WTC11 (cell line): ENCODE results near the gene NAMPT. TPM values are rescaled to one million over a fixed set of nuclear protein-coding genes. Genes with fewer than 3 reads are reported as not detected.

Experiments
- ATAC-seq: fragments of 200-7000 bp; cut with Tn5 transposase; 2 replicates; pipeline ENCODE4 v1.10.0; 2021; ENCODE audit warnings: mild to moderate bottlenecking, moderate library complexity
- CTCF ChIA-PET: fragments of 300-600 bp; sonication (Branson Sonifier 250); formaldehyde crosslinking; loops from one replicate; lab custom pipeline; 2021; ENCODE audit warnings: antibody characterized with exemption; lab: Charles Lee
- POLR2A ChIA-PET: fragments of 350-600 bp; sonication (Branson Sonifier 250); formaldehyde crosslinking; loops from one replicate; lab custom pipeline; 2021; ENCODE audit warnings: antibody characterized with exemption; lab: Charles Lee
- DNase-seq: peaks from one replicate; pipeline ENCODE4 v3.0.0; 2021; ENCODE audit warnings: low spot score
- H3K27ac Mint-ChIP-seq: 2 replicates; pipeline ENCODE4 v1.8.0; 2021; ENCODE audit warnings: mixed read lengths
- H3K27me3 Mint-ChIP-seq: 2 replicates; pipeline ENCODE4 v1.8.0; 2021; ENCODE audit warnings: low read depth, mild to moderate bottlenecking, moderate library complexity, mixed read lengths
- H3K36me3 Mint-ChIP-seq: 2 replicates; pipeline ENCODE4 v1.8.0; 2021; ENCODE audit warnings: mixed read lengths
- H3K4me1 Mint-ChIP-seq: 2 replicates; pipeline ENCODE4 v1.8.0; 2022; ENCODE audit warnings: mixed read lengths
- H3K4me3 Mint-ChIP-seq: 2 replicates; pipeline ENCODE4 v1.8.0; 2021; ENCODE audit warnings: mild to moderate bottlenecking, moderate library complexity, mixed read lengths
- H3K9me3 Mint-ChIP-seq: 2 replicates; pipeline ENCODE4 v1.8.0; 2021; ENCODE audit warnings: mixed read lengths
- ATF1 ChIP-seq: sonication (generic); formaldehyde crosslinking; IDR thresholded peaks from 2 replicates; pipeline ENCODE4 v1.8.1; 2023; ENCODE audit warnings: mild to moderate bottlenecking, moderate library complexity, missing genetic modification reagents
- E2F1 ChIP-seq: sonication (generic); formaldehyde crosslinking; IDR thresholded peaks from 2 replicates; pipeline ENCODE4 v1.8.0; 2022; ENCODE audit warnings: mild to moderate bottlenecking, missing genetic modification reagents
- GRHL2 ChIP-seq: fragments of 250-450 bp; sonication (Bioruptor Pico); IDR thresholded peaks from 2 replicates; pipeline ENCODE4 v1.8.0; 2022; ENCODE audit warnings: mild to moderate bottlenecking, moderate library complexity; ENCODE audit not compliant: insufficient replicate concordance, severe bottlenecking
- GTF2I ChIP-seq: fragments of 250-450 bp; sonication (Bioruptor Pico); conservative IDR thresholded peaks from 2 replicates; pipeline ENCODE4 v1.4.0; 2021; ENCODE audit warnings: mild to moderate bottlenecking
- MLX ChIP-seq: sonication (generic); formaldehyde crosslinking; IDR thresholded peaks from 2 replicates; pipeline ENCODE4 v1.8.1; 2023; ENCODE audit warnings: mild to moderate bottlenecking, missing genetic modification reagents, moderate library complexity
- MXD4 ChIP-seq: fragments of 250-450 bp; sonication (Bioruptor Pico); IDR thresholded peaks from 2 replicates; pipeline ENCODE4 v1.8.0; 2021; ENCODE audit warnings: mild to moderate bottlenecking, moderate library complexity, borderline replicate concordance
- NFE2L1 ChIP-seq: sonication (generic); formaldehyde crosslinking; IDR thresholded peaks from 2 replicates; pipeline ENCODE4 v1.8.1; 2023; ENCODE audit warnings: missing genetic modification reagents
- PREB ChIP-seq: sonication (generic); formaldehyde crosslinking; IDR thresholded peaks from 2 replicates; pipeline ENCODE4 v1.8.1; 2022; ENCODE audit warnings: mild to moderate bottlenecking, missing genetic modification reagents, moderate library complexity, borderline replicate concordance
- RORB ChIP-seq: fragments of 250-450 bp; sonication (Bioruptor Pico); IDR thresholded peaks from 2 replicates; pipeline ENCODE4 v1.9.0; 2021; ENCODE audit warnings: mild to moderate bottlenecking
- SMAD4 ChIP-seq: sonication (generic); formaldehyde crosslinking; IDR thresholded peaks from 2 replicates; pipeline ENCODE4 v1.8.0; 2022; ENCODE audit warnings: mild to moderate bottlenecking, missing genetic modification reagents
- TEAD1 ChIP-seq: sonication (generic); formaldehyde crosslinking; IDR thresholded peaks from 2 replicates; pipeline ENCODE4 v1.8.0; 2022; ENCODE audit warnings: mild to moderate bottlenecking, missing genetic modification reagents
- TEAD4 ChIP-seq: sonication (generic); formaldehyde crosslinking; IDR thresholded peaks from 2 replicates; pipeline ENCODE4 v1.8.0; 2022; ENCODE audit warnings: mild to moderate bottlenecking, missing genetic modification reagents
- ZBTB43 ChIP-seq: sonication (generic); formaldehyde crosslinking; IDR thresholded peaks from 2 replicates; pipeline ENCODE4 v1.8.1; 2023; ENCODE audit warnings: mild to moderate bottlenecking, missing genetic modification reagents
- ZNF416 ChIP-seq: fragments of 250-450 bp; sonication (Bioruptor Pico); IDR thresholded peaks from 2 replicates; pipeline ENCODE4 v1.9.0; 2021; ENCODE audit warnings: mild to moderate bottlenecking, inconsistent platforms
- ZNF423 ChIP-seq: fragments of 250-450 bp; sonication (Bioruptor Pico); IDR thresholded peaks from 2 replicates; pipeline ENCODE4 v2.1.2; 2022; ENCODE audit warnings: mild to moderate bottlenecking, moderate library complexity
- ZNF512 ChIP-seq: sonication (generic); formaldehyde crosslinking; IDR thresholded peaks from 2 replicates; pipeline ENCODE4 v1.8.1; 2022; ENCODE audit warnings: missing genetic modification reagents, borderline replicate concordance
- total RNA-seq: library from RNA; stranded (reverse); gene quantifications from 3 replicates; pipeline ENCODE4 v1.2.3, GENCODE V29; 2021
- TF ChIP-seq, protein P1 (sequence below): sonication (generic); formaldehyde crosslinking; IDR thresholded peaks from 2 replicates; pipeline ENCODE4 v1.8.1; 2023; ENCODE audit warnings: mild to moderate bottlenecking, missing genetic modification reagents, borderline replicate concordance
- TF ChIP-seq, protein P2 (sequence below): sonication (generic); formaldehyde crosslinking; IDR thresholded peaks from 2 replicates; pipeline ENCODE4 v1.8.0; 2022; ENCODE audit warnings: mild to moderate bottlenecking, missing genetic modification reagents
- TF ChIP-seq, protein P3 (sequence below): fragments of 200-600 bp; IDR thresholded peaks from 2 replicates; pipeline ENCODE4 v1.8.0; 2022; ENCODE audit warnings: antibody characterized with exemption
- TF ChIP-seq, protein P4 (sequence below): sonication (generic); formaldehyde crosslinking; IDR thresholded peaks from 2 replicates; pipeline ENCODE4 v1.8.1; 2022; ENCODE audit warnings: mild to moderate bottlenecking, moderate library complexity, missing genetic modification reagents
- TF ChIP-seq, protein P5 (sequence below): fragments of 250-450 bp; sonication (Bioruptor Pico); IDR thresholded peaks from 2 replicates; pipeline ENCODE4 v1.9.0; 2021; ENCODE audit warnings: moderate library complexity, mild to moderate bottlenecking, inconsistent platforms, borderline replicate concordance

The NAMPT gene
- total RNA-seq, 1 experiment from 2014 or later, result 99.1 TPM

DNA sequence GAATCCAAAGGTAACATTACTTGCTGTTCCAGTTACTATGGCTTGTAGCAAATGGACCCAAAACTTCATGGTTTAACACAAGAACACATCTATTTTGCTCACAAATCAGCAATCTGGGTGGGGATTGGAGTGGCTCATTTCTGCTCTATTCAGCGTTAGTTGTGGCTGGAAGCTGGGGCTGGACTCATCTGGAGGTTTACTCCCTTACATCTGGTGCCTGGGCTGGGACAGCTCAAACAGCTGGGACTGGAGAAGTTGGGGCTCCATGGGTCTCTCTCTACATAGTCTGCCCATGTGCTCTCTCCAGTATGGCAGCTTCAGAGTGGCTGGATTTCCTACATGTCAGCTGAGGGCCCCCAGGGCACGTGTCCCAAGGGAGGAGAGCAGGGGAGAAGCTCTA lies 33.7 kb upstream of the NAMPT start (continued):
- TF ChIP-seq, protein P1, sequence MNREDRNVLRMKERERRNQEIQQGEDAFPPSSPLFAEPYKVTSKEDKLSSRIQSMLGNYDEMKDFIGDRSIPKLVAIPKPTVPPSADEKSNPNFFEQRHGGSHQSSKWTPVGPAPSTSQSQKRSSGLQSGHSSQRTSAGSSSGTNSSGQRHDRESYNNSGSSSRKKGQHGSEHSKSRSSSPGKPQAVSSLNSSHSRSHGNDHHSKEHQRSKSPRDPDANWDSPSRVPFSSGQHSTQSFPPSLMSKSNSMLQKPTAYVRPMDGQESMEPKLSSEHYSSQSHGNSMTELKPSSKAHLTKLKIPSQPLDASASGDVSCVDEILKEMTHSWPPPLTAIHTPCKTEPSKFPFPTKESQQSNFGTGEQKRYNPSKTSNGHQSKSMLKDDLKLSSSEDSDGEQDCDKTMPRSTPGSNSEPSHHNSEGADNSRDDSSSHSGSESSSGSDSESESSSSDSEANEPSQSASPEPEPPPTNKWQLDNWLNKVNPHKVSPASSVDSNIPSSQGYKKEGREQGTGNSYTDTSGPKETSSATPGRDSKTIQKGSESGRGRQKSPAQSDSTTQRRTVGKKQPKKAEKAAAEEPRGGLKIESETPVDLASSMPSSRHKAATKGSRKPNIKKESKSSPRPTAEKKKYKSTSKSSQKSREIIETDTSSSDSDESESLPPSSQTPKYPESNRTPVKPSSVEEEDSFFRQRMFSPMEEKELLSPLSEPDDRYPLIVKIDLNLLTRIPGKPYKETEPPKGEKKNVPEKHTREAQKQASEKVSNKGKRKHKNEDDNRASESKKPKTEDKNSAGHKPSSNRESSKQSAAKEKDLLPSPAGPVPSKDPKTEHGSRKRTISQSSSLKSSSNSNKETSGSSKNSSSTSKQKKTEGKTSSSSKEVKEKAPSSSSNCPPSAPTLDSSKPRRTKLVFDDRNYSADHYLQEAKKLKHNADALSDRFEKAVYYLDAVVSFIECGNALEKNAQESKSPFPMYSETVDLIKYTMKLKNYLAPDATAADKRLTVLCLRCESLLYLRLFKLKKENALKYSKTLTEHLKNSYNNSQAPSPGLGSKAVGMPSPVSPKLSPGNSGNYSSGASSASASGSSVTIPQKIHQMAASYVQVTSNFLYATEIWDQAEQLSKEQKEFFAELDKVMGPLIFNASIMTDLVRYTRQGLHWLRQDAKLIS, result no peak
- TF ChIP-seq TEAD4 (CRISPR knock-in tag), result no peak
- TF ChIP-seq, protein P2, sequence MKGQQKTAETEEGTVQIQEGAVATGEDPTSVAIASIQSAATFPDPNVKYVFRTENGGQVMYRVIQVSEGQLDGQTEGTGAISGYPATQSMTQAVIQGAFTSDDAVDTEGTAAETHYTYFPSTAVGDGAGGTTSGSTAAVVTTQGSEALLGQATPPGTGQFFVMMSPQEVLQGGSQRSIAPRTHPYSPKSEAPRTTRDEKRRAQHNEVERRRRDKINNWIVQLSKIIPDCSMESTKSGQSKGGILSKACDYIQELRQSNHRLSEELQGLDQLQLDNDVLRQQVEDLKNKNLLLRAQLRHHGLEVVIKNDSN (CRISPR knock-in tag), result no peak
- TF ChIP-seq MXD4, result no peak
- TF ChIP-seq, protein P3, sequence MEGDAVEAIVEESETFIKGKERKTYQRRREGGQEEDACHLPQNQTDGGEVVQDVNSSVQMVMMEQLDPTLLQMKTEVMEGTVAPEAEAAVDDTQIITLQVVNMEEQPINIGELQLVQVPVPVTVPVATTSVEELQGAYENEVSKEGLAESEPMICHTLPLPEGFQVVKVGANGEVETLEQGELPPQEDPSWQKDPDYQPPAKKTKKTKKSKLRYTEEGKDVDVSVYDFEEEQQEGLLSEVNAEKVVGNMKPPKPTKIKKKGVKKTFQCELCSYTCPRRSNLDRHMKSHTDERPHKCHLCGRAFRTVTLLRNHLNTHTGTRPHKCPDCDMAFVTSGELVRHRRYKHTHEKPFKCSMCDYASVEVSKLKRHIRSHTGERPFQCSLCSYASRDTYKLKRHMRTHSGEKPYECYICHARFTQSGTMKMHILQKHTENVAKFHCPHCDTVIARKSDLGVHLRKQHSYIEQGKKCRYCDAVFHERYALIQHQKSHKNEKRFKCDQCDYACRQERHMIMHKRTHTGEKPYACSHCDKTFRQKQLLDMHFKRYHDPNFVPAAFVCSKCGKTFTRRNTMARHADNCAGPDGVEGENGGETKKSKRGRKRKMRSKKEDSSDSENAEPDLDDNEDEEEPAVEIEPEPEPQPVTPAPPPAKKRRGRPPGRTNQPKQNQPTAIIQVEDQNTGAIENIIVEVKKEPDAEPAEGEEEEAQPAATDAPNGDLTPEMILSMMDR, result no peak

- H3K4me3 Mint-ChIP-seq, result no peak overlapping the region
- H3K9me3 Mint-ChIP-seq, result peaks cover 46% of the 10 kb centered on the region
- ChIA-PET POLR2A (no interaction called here), CTCF (no interaction called here)
- peaks cover 9% of the 10 kb centered on the region for H3K27me3 Mint-ChIP-seq
- DNase-seq (no peak), ATAC-seq (no peak)
- H3K27ac Mint-ChIP-seq, result no peak overlapping the region
- H3K36me3 Mint-ChIP-seq, result peaks cover 12% of the 10 kb centered on the region
- no peaks in the 10 kb centered on the region for H3K4me1 Mint-ChIP-seq
- no peak for TF ChIP-seq ZNF423 (CRISPR knock-in tag)
- no peak for TF ChIP-seq ZNF416 (CRISPR knock-in tag)
- TF ChIP-seq GTF2I (CRISPR knock-in tag), result no peak
- no peak for TF ChIP-seq TEAD1 (CRISPR knock-in tag)
- TF ChIP-seq PREB (CRISPR knock-in tag), result no peak
- no peak for TF ChIP-seq SMAD4 (CRISPR knock-in tag)
- TF ChIP-seq E2F1, result no peak
- TF ChIP-seq RORB, result no peak
- no peak for TF ChIP-seq ATF1
- TF ChIP-seq, protein P4, sequence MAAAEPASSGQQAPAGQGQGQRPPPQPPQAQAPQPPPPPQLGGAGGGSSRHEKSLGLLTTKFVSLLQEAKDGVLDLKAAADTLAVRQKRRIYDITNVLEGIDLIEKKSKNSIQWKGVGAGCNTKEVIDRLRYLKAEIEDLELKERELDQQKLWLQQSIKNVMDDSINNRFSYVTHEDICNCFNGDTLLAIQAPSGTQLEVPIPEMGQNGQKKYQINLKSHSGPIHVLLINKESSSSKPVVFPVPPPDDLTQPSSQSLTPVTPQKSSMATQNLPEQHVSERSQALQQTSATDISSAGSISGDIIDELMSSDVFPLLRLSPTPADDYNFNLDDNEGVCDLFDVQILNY, result no peak
- TF ChIP-seq, all 79 proteins: peak for 0
Measured at GRCh38 chr7:106317971-106318370, 33.2 kb upstream of the NAMPT start.

DNA sequence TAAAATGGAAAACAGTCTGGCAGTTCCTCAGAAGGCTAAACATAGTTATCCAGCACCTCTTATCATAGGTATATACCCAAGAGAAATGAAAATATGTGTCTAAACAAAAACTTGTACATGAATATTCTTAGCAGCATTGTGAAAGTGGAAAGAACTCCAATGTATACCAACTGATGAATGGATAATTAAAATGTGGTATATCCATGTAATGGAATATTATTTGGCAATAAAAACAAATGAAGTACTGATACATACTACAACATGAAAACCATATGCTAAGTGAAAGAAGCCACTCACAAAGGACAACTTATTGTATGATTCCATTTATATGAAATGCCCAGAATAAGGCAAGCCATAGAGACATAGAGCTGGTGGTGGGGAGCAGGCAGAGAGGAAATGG lies 32.2 kb upstream of the NAMPT start:
- Mint-ChIP-seq H3K9me3 (peaks cover 39% of the 10 kb centered on the region), H3K4me1 (no peaks in the 10 kb centered on the region), H3K27ac (no peak overlapping the region), H3K36me3 (peaks cover 12% of the 10 kb centered on the region), H3K4me3 (no peak overlapping the region), H3K27me3 (peaks cover 5% of the 10 kb centered on the region)
- ATAC-seq, result no peak
- no peak for DNase-seq
- CTCF ChIA-PET, result no interaction called here
- POLR2A ChIA-PET, result no interaction called here
- TF ChIP-seq, protein P5, sequence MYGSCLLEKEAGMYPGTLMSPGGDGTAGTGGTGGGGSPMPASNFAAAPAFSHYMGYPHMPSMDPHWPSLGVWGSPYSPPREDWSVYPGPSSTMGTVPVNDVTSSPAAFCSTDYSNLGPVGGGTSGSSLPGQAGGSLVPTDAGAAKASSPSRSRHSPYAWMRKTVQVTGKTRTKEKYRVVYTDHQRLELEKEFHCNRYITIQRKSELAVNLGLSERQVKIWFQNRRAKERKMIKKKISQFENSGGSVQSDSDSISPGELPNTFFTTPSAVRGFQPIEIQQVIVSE (CRISPR knock-in tag), result no peak
- TF ChIP-seq GRHL2 (CRISPR knock-in tag) (no peak), ZBTB43 (CRISPR knock-in tag) (no peak), ZNF512 (CRISPR knock-in tag) (no peak), MLX (no peak), NFE2L1 (CRISPR knock-in tag) (no peak)
